Sigmoid colon (tissue), 7 donors: ENCODE results near the gene SLC12A9. TPM values are rescaled to one million over a fixed set of nuclear protein-coding genes. Genes with fewer than 3 reads are reported as not detected.

Experiments used
- DNase-seq: peaks from one replicate; pipeline ENCODE4 v3.0.0-alpha.2; 2019
- H3K27ac ChIP-seq, 4 donors: fragments of 200-600 bp; sonication (generic); one replicate each; pipeline ENCODE4 v1.5.1; 2016 to 2019; ENCODE audit warnings: mild to moderate bottlenecking in 1 of 4
- H3K27me3 ChIP-seq, 3 donors: fragments of 200-600 bp; sonication (generic); one replicate each; pipeline ENCODE4 v1.5.1; 2019; ENCODE audit warnings: mild to moderate bottlenecking in 1 of 3
- H3K36me3 ChIP-seq, 4 donors: fragments of 200-600 bp; sonication (generic); one replicate each; pipeline ENCODE4 v1.5.1; 2016 to 2019
- H3K4me1 ChIP-seq, 4 donors: fragments of 200-600 bp; sonication (generic); one replicate each; pipeline ENCODE4 v1.5.1; 2017 to 2019
- H3K4me3 ChIP-seq, 4 donors: fragments of 200-600 bp; sonication (generic); one replicate each; pipeline ENCODE4 v1.5.1; 2017 to 2019; ENCODE audit warnings: mild to moderate bottlenecking in 2 of 4, moderate library complexity in 1 of 4
- H3K9me3 ChIP-seq, 4 donors: fragments of 200-600 bp in 3 of 4; sonication (generic) in 3 of 4; one replicate each; pipeline versions ENCODE4 v1.5.1 to v1.6.1; 2013 to 2019
- EP300 ChIP-seq, 4 donors: sonication (generic); formaldehyde crosslinking; IDR thresholded peaks; one replicate each; pipeline ENCODE4 v1.6.1; 2017; ENCODE audit warnings: antibody characterized with exemption in 4 of 4
- POLR2A ChIP-seq, 2 donors: fragments of 450-650 bp; IDR thresholded peaks; one replicate each; pipeline ENCODE4 v1.6.1; 2016; ENCODE audit warnings: antibody characterized with exemption in 2 of 2, mild to moderate bottlenecking in 2 of 2, moderate library complexity in 2 of 2
- POLR2AphosphoS5 ChIP-seq, 4 donors: sonication (generic); formaldehyde crosslinking; IDR thresholded peaks; one replicate each; pipeline ENCODE4 v1.6.1; 2017; ENCODE audit warnings: antibody characterized with exemption in 4 of 4
- WGBS, 2 donors: extraction: QIAGEN DNeasy Blood & Tissue Kit; methylation state at CpG; one replicate each; pipeline ENCODE4 v1.1.7; 2013; 5-methylcytosine and 5-hydroxymethylcytosine counted together
- intact Hi-C: fragments of 100-400 bp; cut with DNase I; formaldehyde crosslinking; loops from one replicate; pipeline ENCODE4 v1.15.1; 2023
- polyA plus RNA-seq, 3 donors: library from polyadenylated mRNA; stranded (reverse); fragments of 200-250 nt; gene quantifications; one replicate each; pipeline ENCODE4 v1.2.3, GENCODE V29; 2013
- total RNA-seq, 4 donors: library from RNA; depleted of rRNA; stranded (reverse); fragments of >200 nt; gene quantifications; one replicate each; pipeline ENCODE4 v1.1.0, GENCODE V29; 2016
- TF ChIP-seq, protein P1 (sequence below), 4 experiments: fragments of 450-650 bp in 3 of 4; fragments of 200-600 bp in 1 of 4; IDR thresholded peaks; one replicate each; pipeline ENCODE4 v1.5.1; 2016 to 2019; ENCODE audit warnings: antibody characterized with exemption in 4 of 4, mild to moderate bottlenecking in 3 of 4, moderate library complexity in 2 of 4
- donor health status: healthy with polysubstance abuse.
- donor health status: Bipolar disorder and iron deficiency.
- donor health status: healthy.

Gene SLC12A9
- total and polyA plus RNA-seq, 7 donors = 2.5 to 34.2 (median 12.1) TPM

- Histone ChIP-seq H3K27ac (no peak overlapping the region), H3K4me3 (no peak overlapping the region), H3K9me3 (no peaks in the 10 kb centered on the region), H3K4me1 (no peaks in the 10 kb centered on the region), H3K36me3 (peaks cover 28 to 94% (median 66%) of the 10 kb centered on the region in 4 donors), H3K27me3 (no peaks in the 10 kb centered on the region)
- no peak for DNase-seq
- no peak for TF ChIP-seq POLR2AphosphoS5 (IDR thresholded peaks at IDR 0.05)
- no peak for TF ChIP-seq EP300 (IDR thresholded peaks at IDR 0.05)
- TF ChIP-seq POLR2A (IDR thresholded peaks at IDR 0.05) = no peak
- TF ChIP-seq, protein P1, sequence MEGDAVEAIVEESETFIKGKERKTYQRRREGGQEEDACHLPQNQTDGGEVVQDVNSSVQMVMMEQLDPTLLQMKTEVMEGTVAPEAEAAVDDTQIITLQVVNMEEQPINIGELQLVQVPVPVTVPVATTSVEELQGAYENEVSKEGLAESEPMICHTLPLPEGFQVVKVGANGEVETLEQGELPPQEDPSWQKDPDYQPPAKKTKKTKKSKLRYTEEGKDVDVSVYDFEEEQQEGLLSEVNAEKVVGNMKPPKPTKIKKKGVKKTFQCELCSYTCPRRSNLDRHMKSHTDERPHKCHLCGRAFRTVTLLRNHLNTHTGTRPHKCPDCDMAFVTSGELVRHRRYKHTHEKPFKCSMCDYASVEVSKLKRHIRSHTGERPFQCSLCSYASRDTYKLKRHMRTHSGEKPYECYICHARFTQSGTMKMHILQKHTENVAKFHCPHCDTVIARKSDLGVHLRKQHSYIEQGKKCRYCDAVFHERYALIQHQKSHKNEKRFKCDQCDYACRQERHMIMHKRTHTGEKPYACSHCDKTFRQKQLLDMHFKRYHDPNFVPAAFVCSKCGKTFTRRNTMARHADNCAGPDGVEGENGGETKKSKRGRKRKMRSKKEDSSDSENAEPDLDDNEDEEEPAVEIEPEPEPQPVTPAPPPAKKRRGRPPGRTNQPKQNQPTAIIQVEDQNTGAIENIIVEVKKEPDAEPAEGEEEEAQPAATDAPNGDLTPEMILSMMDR (IDR thresholded peaks at IDR 0.05) = no peak
- intact Hi-C loops = no loop called here
- WGBS, 2 donors = 94 to 96% methylated on average over 19 of the region's 19 CpGs
Measured at GRCh38 chr7:100817097-100817496, 35.4 kb upstream of the SLC12A9 start.

GRCh38 chr7:100818366-100818765, 34.1 kb upstream of the SLC12A9 start:
- DNase-seq = no peak
- no peak overlapping the region for H3K27ac ChIP-seq
- intact Hi-C loops = no loop called here
- H3K4me3 ChIP-seq = no peak overlapping the region
- TF ChIP-seq POLR2AphosphoS5 (IDR thresholded peaks at IDR 0.05) (no peak), POLR2A (IDR thresholded peaks at IDR 0.05) (no peak), EP300 (IDR thresholded peaks at IDR 0.05) (no peak)
- TF ChIP-seq, protein P1 (IDR thresholded peaks at IDR 0.05) = no peak
- no peaks in the 10 kb centered on the region for H3K9me3 ChIP-seq
- no peaks in the 10 kb centered on the region for H3K4me1 ChIP-seq
- H3K27me3 ChIP-seq = no peaks in the 10 kb centered on the region
- 92 to 96% methylated on average over 9 of the region's 9 CpGs for WGBS, 2 donors
- peaks cover 34 to 94% (median 70%) of the 10 kb centered on the region in 4 donors for H3K36me3 ChIP-seq

GRCh38 chr7:100818825-100819224, 33.7 kb upstream of the SLC12A9 start:
- TF ChIP-seq, protein P1 (IDR thresholded peaks at IDR 0.05) = no peak
- no peak for TF ChIP-seq EP300 (IDR thresholded peaks at IDR 0.05)
- no peak for TF ChIP-seq POLR2AphosphoS5 (IDR thresholded peaks at IDR 0.05)
- no peak for TF ChIP-seq POLR2A (IDR thresholded peaks at IDR 0.05)
- Histone ChIP-seq H3K27ac (no peak overlapping the region), H3K9me3 (no peaks in the 10 kb centered on the region), H3K4me3 (no peak overlapping the region), H3K4me1 (peaks cover 0 to 4% (median 0%) of the 10 kb centered on the region in 4 donors), H3K36me3 (peaks cover 38 to 94% (median 71%) of the 10 kb centered on the region in 4 donors), H3K27me3 (no peaks in the 10 kb centered on the region)
- DNase-seq = no peak
- intact Hi-C loops = no loop called here
- 88 to 91% methylated on average over 6 of the region's 6 CpGs for WGBS, 2 donors

GRCh38 chr7:100819586-100819985, 32.9 kb upstream of the SLC12A9 start:
- Histone ChIP-seq H3K27me3 (no peaks in the 10 kb centered on the region), H3K4me1 (peaks cover 0 to 12% (median 5%) of the 10 kb centered on the region in 4 donors), H3K4me3 (no peak overlapping the region), H3K27ac (no peak overlapping the region), H3K9me3 (no peaks in the 10 kb centered on the region), H3K36me3 (peaks cover 40 to 89% (median 66%) of the 10 kb centered on the region in 4 donors)
- intact Hi-C loops = no loop called here
- WGBS, 2 donors = 94 to 96% methylated on average over 23 of the region's 23 CpGs
- no peak for DNase-seq
- no peak for TF ChIP-seq POLR2A (IDR thresholded peaks at IDR 0.05)
- TF ChIP-seq EP300 (IDR thresholded peaks at IDR 0.05) = no peak
- TF ChIP-seq POLR2AphosphoS5 (IDR thresholded peaks at IDR 0.05) = no peak
- TF ChIP-seq, protein P1 (IDR thresholded peaks at IDR 0.05) = no peak
